Osteocyte (in vitro differentiated cells): Measurements from ENCODE around the gene ADAT2. TPM values are rescaled to one million over a fixed set of nuclear protein-coding genes. Genes with fewer than 3 reads are reported as not detected.

Experiments used
- DNase-seq: peaks from one replicate; pipeline ENCODE4 v3.0.0; 2021; ENCODE audit warnings: mixed read lengths; ENCODE audit not compliant: unreplicated experiment; ENCODE audit errors: extremely low spot score
- H3K27ac Mint-ChIP-seq: one replicate; pipeline ENCODE4 v1.8.0; 2021; ENCODE audit warnings: mild to moderate bottlenecking, mixed read lengths; ENCODE audit not compliant: unreplicated experiment
- H3K27me3 Mint-ChIP-seq: one replicate; pipeline ENCODE4 v1.8.0; 2021; ENCODE audit warnings: mixed read lengths; ENCODE audit not compliant: unreplicated experiment
- H3K36me3 Mint-ChIP-seq: one replicate; pipeline ENCODE4 v1.8.0; 2021; ENCODE audit warnings: mixed read lengths; ENCODE audit not compliant: unreplicated experiment
- H3K4me1 Mint-ChIP-seq: one replicate; pipeline ENCODE4 v1.8.0; 2021; ENCODE audit warnings: mixed read lengths; ENCODE audit not compliant: unreplicated experiment
- H3K4me3 Mint-ChIP-seq: one replicate; pipeline ENCODE4 v1.8.0; 2021; ENCODE audit warnings: mild to moderate bottlenecking, moderate library complexity, mixed read lengths; ENCODE audit not compliant: unreplicated experiment
- H3K9me3 Mint-ChIP-seq: one replicate; pipeline ENCODE4 v1.8.0; 2021; ENCODE audit warnings: mixed read lengths; ENCODE audit not compliant: unreplicated experiment
- CTCF ChIP-seq: fragments of 200-600 bp; sonication (generic); IDR thresholded peaks from 2 replicates; pipeline ENCODE4 v1.5.0; 2021; ENCODE audit warnings: antibody characterized with exemption, mild to moderate bottlenecking, moderate library complexity
- total RNA-seq: library from RNA; stranded (reverse); gene quantifications from 2 replicates; pipeline ENCODE4 v1.2.1, GENCODE V29; 2021

The ADAT2 gene
- total RNA-seq, 1 donor from 2014 or later, result 4.3 TPM

- Mint-ChIP-seq H3K27ac (no peak overlapping the region), H3K36me3 (peaks cover 6% of the 10 kb centered on the region), H3K4me3 (no peak overlapping the region), H3K27me3 (no peaks in the 10 kb centered on the region), H3K9me3 (peaks cover 9% of the 10 kb centered on the region), H3K4me1 (no peaks in the 10 kb centered on the region)
- no peak for DNase-seq
- TF ChIP-seq CTCF, result no peak
Observed at GRCh38 chr6:143441680-143442545, 8.6 kb downstream of the ADAT2 start.

GRCh38 chr6:143441010-143441409, 9.5 kb downstream of the ADAT2 start:
- Mint-ChIP-seq H3K4me1 (no peaks in the 10 kb centered on the region), H3K9me3 (peaks cover 9% of the 10 kb centered on the region), H3K4me3 (no peak overlapping the region), H3K27ac (no peak overlapping the region), H3K36me3 (peaks cover 6% of the 10 kb centered on the region), H3K27me3 (no peaks in the 10 kb centered on the region)
- TF ChIP-seq CTCF, result no peak
- DNase-seq, result no peak

- DNase-seq, result no peak
- peaks cover under 1% of the 10 kb centered on the region for H3K4me1 Mint-ChIP-seq
- no peak overlapping the region for H3K27ac Mint-ChIP-seq
- peaks cover 5% of the 10 kb centered on the region for H3K36me3 Mint-ChIP-seq
- no peak overlapping the region for H3K4me3 Mint-ChIP-seq
- no peaks in the 10 kb centered on the region for H3K27me3 Mint-ChIP-seq
- H3K9me3 Mint-ChIP-seq, result no peaks in the 10 kb centered on the region
- TF ChIP-seq CTCF, result no peak
Observed at GRCh38 chr6:143432588-143432987, 17.9 kb downstream of the ADAT2 start.

- Mint-ChIP-seq H3K27me3 (no peaks in the 10 kb centered on the region), H3K9me3 (no peaks in the 10 kb centered on the region), H3K4me3 (no peak overlapping the region), H3K36me3 (peaks cover 5% of the 10 kb centered on the region), H3K27ac (no peak overlapping the region), H3K4me1 (peaks cover 8% of the 10 kb centered on the region)
- no peak for DNase-seq
- no peak for TF ChIP-seq CTCF
Observed at GRCh38 chr6:143431226-143431625, 19.3 kb downstream of the ADAT2 start.

- Mint-ChIP-seq H3K4me3 (no peak overlapping the region), H3K36me3 (peaks cover 5% of the 10 kb centered on the region), H3K27me3 (no peaks in the 10 kb centered on the region), H3K4me1 (peaks cover 11% of the 10 kb centered on the region), H3K27ac (no peak overlapping the region), H3K9me3 (no peaks in the 10 kb centered on the region)
- no peak for TF ChIP-seq CTCF
- DNase-seq, result no peak
Observed at GRCh38 chr6:143429970-143430369, 20.5 kb downstream of the ADAT2 start.
